Neuronal stem cell (in vitro differentiated cells): ENCODE measurements around the gene BAZ1B.
"Not testable (repeated sequence)": the region's sequence is repeated elsewhere in the genome, so short reads cannot be mapped to it uniquely, and the experiment has no call there.

Experiments used
- DNase-seq: peaks from one replicate; pipeline ENCODE4 v3.0.0-alpha.2; 2013; ENCODE audit warnings: low spot score
- H2AFZ ChIP-seq: one replicate; pipeline ENCODE4 v1.6.1; 2013; ENCODE audit warnings: mild to moderate bottlenecking, low read length, inconsistent platforms
- H2AK5ac ChIP-seq: 2 replicates; pipeline ENCODE4 v1.6.1; 2013; ENCODE audit warnings: low read depth, mild to moderate bottlenecking, inconsistent platforms, low read length, moderate library complexity, mixed read lengths
- H2BK120ac ChIP-seq: 2 replicates; pipeline ENCODE4 v1.6.1; 2013; ENCODE audit warnings: low read depth, mild to moderate bottlenecking, inconsistent platforms, low read length, moderate library complexity, mixed read lengths
- H2BK12ac ChIP-seq: one replicate; pipeline ENCODE4 v1.6.1; 2013; ENCODE audit warnings: low read length, inconsistent platforms
- H2BK15ac ChIP-seq: 2 replicates; pipeline ENCODE4 v1.6.1; 2013; ENCODE audit warnings: mild to moderate bottlenecking, low read length, inconsistent platforms, mixed read lengths
- H2BK5ac ChIP-seq: one replicate; pipeline ENCODE4 v1.6.1; 2013; ENCODE audit warnings: inconsistent platforms, mild to moderate bottlenecking, low read length, moderate library complexity
- H3K14ac ChIP-seq: one replicate; pipeline ENCODE4 v1.6.1; 2013; ENCODE audit warnings: low read length, inconsistent platforms
- H3K18ac ChIP-seq: 2 replicates; pipeline ENCODE4 v1.6.1; 2013; ENCODE audit warnings: low read length, inconsistent platforms
- H3K23ac ChIP-seq: 2 replicates; pipeline ENCODE4 v1.6.1; 2013; ENCODE audit warnings: low read depth, mild to moderate bottlenecking, mixed read lengths, low read length, inconsistent platforms; ENCODE audit not compliant: poor library complexity
- H3K27ac ChIP-seq: replicated peaks from 3 replicates; pipeline ENCODE4 v1.5.1; 2013; ENCODE audit warnings: low read length, inconsistent platforms
- H3K27me3 ChIP-seq, 3 experiments: 2 replicates each; pipeline ENCODE4 v1.6.1; 2013; ENCODE audit warnings: low read length in 3 of 3, mild to moderate bottlenecking in 2 of 3, inconsistent platforms in 1 of 3, low read depth in 1 of 3, mixed read lengths in 1 of 3, moderate library complexity in 1 of 3; ENCODE audit not compliant: control insufficient read depth in 3 of 3, insufficient read depth in 3 of 3
- H3K36me3 ChIP-seq, 2 donors: replicated peaks in 1 of 2; 2 replicates each; pipeline ENCODE4 v1.6.1; 2013; ENCODE audit warnings: low read length in 2 of 2; ENCODE audit not compliant: control insufficient read depth in 2 of 2, insufficient read depth in 2 of 2
- H3K4ac ChIP-seq: 2 replicates; pipeline ENCODE4 v1.6.1; 2013; ENCODE audit warnings: inconsistent platforms, mild to moderate bottlenecking, low read length, moderate library complexity
- H3K4me1 ChIP-seq, 2 donors: 1 replicate in 1 of 2; 2 replicates in 1 of 2; pipeline ENCODE4 v1.6.1; 2013; ENCODE audit warnings: low read length in 2 of 2, low read depth in 1 of 2; ENCODE audit not compliant: control insufficient read depth in 2 of 2, insufficient read depth in 1 of 2
- H3K4me2 ChIP-seq: one replicate; pipeline ENCODE4 v1.6.1; 2013; ENCODE audit warnings: mild to moderate bottlenecking, low read length, inconsistent platforms; ENCODE audit not compliant: insufficient read depth, poor library complexity, severe bottlenecking
- H3K4me3 ChIP-seq, 2 donors: 2 replicates each; pipeline ENCODE4 v1.5.1; 2013; ENCODE audit warnings: low read length in 2 of 2, mild to moderate bottlenecking in 2 of 2, inconsistent platforms in 1 of 2, moderate library complexity in 1 of 2
- H3K79me1 ChIP-seq: one replicate; pipeline ENCODE4 v1.6.1; 2013; ENCODE audit warnings: low read depth, mild to moderate bottlenecking, inconsistent platforms, low read length, moderate library complexity
- H3K9ac ChIP-seq: one replicate; pipeline ENCODE4 v1.6.1; 2013; ENCODE audit warnings: mild to moderate bottlenecking, low read depth, low read length, inconsistent platforms; ENCODE audit not compliant: poor library complexity
- H3K9me3 ChIP-seq, 2 donors: replicated peaks in 1 of 2; 2 replicates each; pipeline versions ENCODE3 to v1.6.1; 2013; ENCODE audit warnings: low read length in 2 of 2, mild to moderate bottlenecking in 2 of 2, inconsistent platforms in 1 of 2, low read depth in 1 of 2, mixed read lengths in 1 of 2, moderate library complexity in 1 of 2; ENCODE audit not compliant: control insufficient read depth in 2 of 2, insufficient read depth in 1 of 2
- H4K8ac ChIP-seq: one replicate; pipeline ENCODE4 v1.6.1; 2013; ENCODE audit warnings: low read depth, mild to moderate bottlenecking, inconsistent platforms, low read length, moderate library complexity
- H4K91ac ChIP-seq: one replicate; pipeline ENCODE4 v1.6.1; 2013; ENCODE audit warnings: low read length, low read depth, mild to moderate bottlenecking, inconsistent platforms; ENCODE audit not compliant: poor library complexity
- WGBS, 2 donors: extraction: QIAGEN DNeasy Blood & Tissue Kit; methylation state at CpG; one replicate each; pipeline ENCODE4 v1.1.7; 2013; ENCODE audit warnings: missing lambda C conversion rate in 2 of 2, mixed read lengths in 1 of 2; ENCODE audit not compliant: insufficient read length in 2 of 2, insufficient replicate concordance in 1 of 2; ENCODE audit errors: extremely low coverage in 2 of 2; 5-methylcytosine and 5-hydroxymethylcytosine counted together

The BAZ1B gene

DNA sequence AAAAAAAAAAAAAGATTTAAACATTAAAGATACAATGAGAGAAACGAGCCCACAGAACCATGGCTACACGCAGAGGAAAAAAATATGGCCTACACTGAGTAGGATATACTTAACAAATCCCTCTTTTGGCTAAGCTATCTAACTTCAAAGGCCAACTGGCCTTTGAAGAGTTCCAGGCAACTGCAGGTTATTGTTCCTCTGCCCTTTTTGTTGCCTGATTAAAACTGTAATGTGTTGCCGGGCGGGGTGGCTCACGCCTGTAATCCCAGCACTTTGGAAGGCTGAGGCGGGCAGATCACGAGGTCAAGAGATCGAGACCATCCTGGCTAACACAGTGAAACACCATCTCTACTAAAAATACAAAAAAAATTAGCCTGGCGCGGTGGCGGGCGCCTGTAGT, 40.6 kb downstream of the BAZ1B start:
- no CpG with 5 or more reads among the region's 12 CpGs for WGBS, 2 donors
- not testable (repeated sequence) for H4K91ac ChIP-seq, H3K4me2 ChIP-seq, H4K8ac ChIP-seq, H3K4ac ChIP-seq, H3K4me3 ChIP-seq, H2AFZ ChIP-seq, H3K23ac ChIP-seq, H2AK5ac ChIP-seq, H3K9ac ChIP-seq, H3K18ac ChIP-seq, H2BK12ac ChIP-seq, H3K79me1 ChIP-seq, H3K27ac ChIP-seq, H3K27me3 ChIP-seq, H3K9me3 ChIP-seq, H3K14ac ChIP-seq, H2BK120ac ChIP-seq, H2BK15ac ChIP-seq, DNase-seq, H2BK5ac ChIP-seq, H3K4me1 ChIP-seq
- H3K36me3 ChIP-seq: peaks cover 28 to 99% of the 10 kb centered on the region in 2 donors

DNA sequence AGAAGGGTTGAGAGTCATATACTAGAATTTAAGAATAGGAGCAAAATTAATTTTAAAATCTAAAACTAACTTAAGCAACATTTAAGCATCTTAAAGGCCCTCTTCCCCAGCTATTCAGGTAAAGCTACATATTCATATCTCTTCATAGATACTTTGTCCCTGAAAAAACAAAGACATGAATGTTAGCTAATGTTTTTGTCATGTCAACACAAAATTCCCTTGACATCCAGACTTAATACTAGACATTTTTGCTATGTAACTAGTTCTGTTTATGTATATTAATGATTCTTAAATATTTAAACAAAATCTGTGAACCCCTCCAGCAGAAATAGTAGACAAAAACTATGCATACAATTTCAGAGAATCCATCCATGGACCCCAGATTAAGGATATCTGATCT, 43.5 kb downstream of the BAZ1B start:
- no peak overlapping the region for H2BK120ac ChIP-seq

DNA sequence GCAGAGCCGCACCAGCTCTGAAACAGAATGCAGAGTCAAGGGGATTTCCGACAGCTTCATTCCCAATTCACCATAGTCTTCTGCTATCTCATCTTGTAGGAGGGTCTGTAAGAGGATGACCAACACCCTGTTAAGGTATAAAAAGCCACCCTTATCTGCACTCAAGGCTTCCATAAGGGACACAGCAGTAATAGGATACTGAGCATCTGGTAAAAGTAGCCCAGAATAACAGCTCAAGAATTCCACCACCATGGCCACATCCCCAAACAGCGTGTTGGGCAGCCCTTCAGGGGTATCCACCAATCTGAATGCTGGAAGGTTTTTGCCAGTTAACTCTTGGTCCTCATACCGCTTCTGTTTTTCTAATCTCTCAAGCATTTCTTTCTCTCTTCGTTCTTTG, 44.7 kb downstream of the BAZ1B start:
- no peak for DNase-seq
- Histone ChIP-seq H3K9me3 (no peaks in the 10 kb centered on the region), H2AK5ac (no peak overlapping the region), H2BK12ac (no peak overlapping the region), H3K4me2 (no peak overlapping the region), H2BK5ac (no peak overlapping the region), H3K4me1 (no peaks in the 10 kb centered on the region), H3K4ac (no peak overlapping the region), H3K9ac (no peak overlapping the region), H3K27ac (no peak overlapping the region), H2BK15ac (no peak overlapping the region), H2AFZ (no peak overlapping the region), H3K36me3 (peaks cover 22 to 99% of the 10 kb centered on the region in 2 donors), H3K18ac (no peak overlapping the region), H4K8ac (no peak overlapping the region), H3K27me3 (no peaks in the 10 kb centered on the region), H3K79me1 (peaks cover under 1% of the 10 kb centered on the region), H4K91ac (no peak overlapping the region), H2BK120ac (no peak overlapping the region), H3K14ac (no peak overlapping the region), H3K23ac (no peak overlapping the region), H3K4me3 (no peak overlapping the region)
- no CpG with 5 or more reads among the region's 5 CpGs for WGBS, 2 donors

More for the DNA sequence above, 43.5 kb downstream of the BAZ1B start:
- Histone ChIP-seq H3K9me3 (no peaks in the 10 kb centered on the region), H3K27ac (no peak overlapping the region), H3K27me3 (no peaks in the 10 kb centered on the region), H3K14ac (no peak overlapping the region), H2AK5ac (no peak overlapping the region), H3K4ac (no peak overlapping the region), H2BK5ac (no peak overlapping the region), H3K23ac (no peak overlapping the region), H3K18ac (no peak overlapping the region), H3K4me1 (peaks cover 0 to 1% of the 10 kb centered on the region in 2 donors), H2AFZ (no peak overlapping the region), H4K91ac (no peak overlapping the region), H2BK15ac (no peak overlapping the region), H3K4me2 (no peak overlapping the region), H3K4me3 (no peak overlapping the region), H3K9ac (no peak overlapping the region), H3K79me1 (no peaks in the 10 kb centered on the region), H3K36me3 (peaks cover 25 to 99% of the 10 kb centered on the region in 2 donors), H2BK12ac (no peak overlapping the region), H4K8ac (no peak overlapping the region)
- DNase-seq: no peak

DNA sequence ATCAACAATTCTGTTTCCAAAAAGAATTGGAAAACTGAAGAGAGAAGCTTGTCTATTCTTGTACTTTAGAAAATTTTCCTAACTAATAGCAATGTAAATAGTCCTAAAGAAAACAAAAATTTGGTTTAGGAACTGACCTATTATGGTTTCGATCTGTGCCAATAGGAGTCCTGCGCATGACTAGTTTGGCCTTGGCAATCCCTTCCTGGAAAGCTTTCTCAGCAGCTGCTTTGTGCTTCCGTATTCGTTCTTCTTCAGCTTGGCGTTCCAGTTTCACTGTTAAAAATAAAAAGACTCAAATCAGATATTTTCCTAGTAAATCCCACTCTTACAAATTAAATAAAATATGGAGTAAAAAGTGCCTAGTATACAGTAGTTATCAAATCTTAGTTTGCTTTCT, 51.9 kb downstream of the BAZ1B start:
- H2BK5ac ChIP-seq: no peak overlapping the region
- H3K4ac ChIP-seq: no peak overlapping the region
- no peak overlapping the region for H3K14ac ChIP-seq
- peaks cover 2% of the 10 kb centered on the region for H3K79me1 ChIP-seq
- no peak overlapping the region for H2AFZ ChIP-seq
- no peaks in the 10 kb centered on the region for H3K9me3 ChIP-seq
- H2BK12ac ChIP-seq: no peak overlapping the region
- H3K27ac ChIP-seq: no peak overlapping the region
- H4K91ac ChIP-seq: no peak overlapping the region
- WGBS, 2 donors: no CpG with 5 or more reads among the region's 5 CpGs
- no peak overlapping the region for H3K4me3 ChIP-seq
- no peak overlapping the region for H2AK5ac ChIP-seq
- H3K18ac ChIP-seq: no peak overlapping the region
- no peaks in the 10 kb centered on the region for H3K27me3 ChIP-seq
- no peak overlapping the region for H2BK120ac ChIP-seq
- no peaks in the 10 kb centered on the region for H3K4me1 ChIP-seq
- no peak overlapping the region for H4K8ac ChIP-seq
- DNase-seq: no peak
- H3K23ac ChIP-seq: no peak overlapping the region
- H3K36me3 ChIP-seq: peaks cover 21 to 100% of the 10 kb centered on the region in 2 donors
- no peak overlapping the region for H3K4me2 ChIP-seq
- no peak overlapping the region for H2BK15ac ChIP-seq
- H3K9ac ChIP-seq: no peak overlapping the region
